Testis (tissue), 3 donors: ENCODE measurements around the gene ACO1. TPM values are rescaled to one million over a fixed set of nuclear protein-coding genes. Genes with fewer than 3 reads are reported as not detected.

ENCODE experiments used
- DNase-seq: peaks from one replicate; pipeline ENCODE4 v3.0.0-alpha.2; 2019
- H3K27ac ChIP-seq, 2 donors: fragments of 200-600 bp; sonication (generic); one replicate each; pipeline ENCODE4 v1.5.1; 2019
- H3K27me3 ChIP-seq: fragments of 200-600 bp; sonication (generic); one replicate; pipeline ENCODE4 v1.5.1; 2019
- H3K36me3 ChIP-seq: fragments of 200-600 bp; sonication (generic); one replicate; pipeline ENCODE4 v1.5.1; 2017; ENCODE audit warnings: low read depth; ENCODE audit errors: missing control alignments
- H3K4me1 ChIP-seq: fragments of 200-600 bp; sonication (generic); one replicate; pipeline ENCODE4 v1.5.1; 2019
- H3K4me3 ChIP-seq, 2 donors: fragments of 200-600 bp; sonication (generic); one replicate each; pipeline ENCODE4 v1.5.1; 2017 to 2019
- H3K9me3 ChIP-seq: fragments of 200-600 bp; sonication (generic); one replicate; pipeline ENCODE4 v1.5.1; 2017
- POLR2A ChIP-seq: fragments of 450-650 bp; IDR thresholded peaks from one replicate; pipeline ENCODE4 v1.6.1; 2017; ENCODE audit warnings: antibody characterized with exemption, mild to moderate bottlenecking, moderate library complexity
- WGBS, 2 donors: methylation state at CpG; one replicate each; pipeline ENCODE4 v1.1.5; 2018; 5-methylcytosine and 5-hydroxymethylcytosine counted together
- intact Hi-C: fragments of 100-400 bp; cut with DNase I; formaldehyde crosslinking; loops from one replicate; pipeline ENCODE4 v1.15.1; 2023; ENCODE audit warnings: low total_unique reads
- polyA plus RNA-seq: library from polyadenylated mRNA; stranded (reverse); fragments of 350-450 nt; fragmentation: Illumina TruSeq; extraction: RNeasy Lipid Tissue Mini Kit (QIAGEN cat#74804); gene quantifications from one replicate; pipeline ENCODE4 v1.2.3, GENCODE V29; 2014; ENCODE audit warnings: low read depth, low replicate concordance; ENCODE audit not compliant: insufficient read depth
- total RNA-seq, 2 donors: library from RNA; depleted of rRNA; stranded (reverse); fragments of >200 nt; gene quantifications; one replicate each; pipeline ENCODE4 v1.2.3, GENCODE V29; 2016
- TF ChIP-seq, protein P1 (sequence below), 3 experiments: fragments of 450-650 bp in 2 of 3; fragments of 200-600 bp in 1 of 3; sonication (generic) in 1 of 3; IDR thresholded peaks; one replicate each; pipeline ENCODE4 v1.5.1; 2016 to 2019; ENCODE audit warnings: antibody characterized with exemption in 3 of 3, mild to moderate bottlenecking in 2 of 3, moderate library complexity in 1 of 3

ACO1 gene
- total and polyA plus RNA-seq, 3 donors from 2014 or later = 44.4 to 67.6 (median 52.0) TPM

- Histone ChIP-seq H3K27me3 (no peaks in the 10 kb centered on the region), H3K4me1 (peaks cover 11% of the 10 kb centered on the region), H3K4me3 (no peak overlapping the region), H3K27ac (no peak overlapping the region), H3K9me3 (no peaks in the 10 kb centered on the region), H3K36me3 (no peaks in the 10 kb centered on the region)
- TF ChIP-seq POLR2A = no peak
- TF ChIP-seq, protein P1, sequence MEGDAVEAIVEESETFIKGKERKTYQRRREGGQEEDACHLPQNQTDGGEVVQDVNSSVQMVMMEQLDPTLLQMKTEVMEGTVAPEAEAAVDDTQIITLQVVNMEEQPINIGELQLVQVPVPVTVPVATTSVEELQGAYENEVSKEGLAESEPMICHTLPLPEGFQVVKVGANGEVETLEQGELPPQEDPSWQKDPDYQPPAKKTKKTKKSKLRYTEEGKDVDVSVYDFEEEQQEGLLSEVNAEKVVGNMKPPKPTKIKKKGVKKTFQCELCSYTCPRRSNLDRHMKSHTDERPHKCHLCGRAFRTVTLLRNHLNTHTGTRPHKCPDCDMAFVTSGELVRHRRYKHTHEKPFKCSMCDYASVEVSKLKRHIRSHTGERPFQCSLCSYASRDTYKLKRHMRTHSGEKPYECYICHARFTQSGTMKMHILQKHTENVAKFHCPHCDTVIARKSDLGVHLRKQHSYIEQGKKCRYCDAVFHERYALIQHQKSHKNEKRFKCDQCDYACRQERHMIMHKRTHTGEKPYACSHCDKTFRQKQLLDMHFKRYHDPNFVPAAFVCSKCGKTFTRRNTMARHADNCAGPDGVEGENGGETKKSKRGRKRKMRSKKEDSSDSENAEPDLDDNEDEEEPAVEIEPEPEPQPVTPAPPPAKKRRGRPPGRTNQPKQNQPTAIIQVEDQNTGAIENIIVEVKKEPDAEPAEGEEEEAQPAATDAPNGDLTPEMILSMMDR (IDR thresholded peaks at IDR 0.05) = no peak
- 48 to 53% methylated on average over 1 of the region's 1 CpG for WGBS, 2 donors
- DNase-seq = no peak
- intact Hi-C loops = no loop called here
Measured at GRCh38 chr9:32401488-32401887, 17.0 kb downstream of the ACO1 start.

GRCh38 chr9:32403567-32404260 lies 19.3 kb downstream of the ACO1 start:
- Histone ChIP-seq H3K4me3 (no peak overlapping the region), H3K4me1 (peaks cover 11% of the 10 kb centered on the region), H3K27me3 (no peaks in the 10 kb centered on the region), H3K27ac (no peak overlapping the region), H3K36me3 (no peaks in the 10 kb centered on the region), H3K9me3 (no peaks in the 10 kb centered on the region)
- no peak for DNase-seq
- no peak for TF ChIP-seq POLR2A
- TF ChIP-seq, protein P1 (IDR thresholded peaks at IDR 0.05) = no peak
- 76 to 78% methylated on average over 3 of the region's 3 CpGs for WGBS, 2 donors
- intact Hi-C loops = no loop called here

GRCh38 chr9:32404402-32404801 lies 20.0 kb downstream of the ACO1 start:
- Histone ChIP-seq H3K4me1 (peaks cover 11% of the 10 kb centered on the region), H3K27ac (no peak overlapping the region), H3K4me3 (no peak overlapping the region), H3K9me3 (no peaks in the 10 kb centered on the region), H3K27me3 (no peaks in the 10 kb centered on the region), H3K36me3 (no peaks in the 10 kb centered on the region)
- 92 to 100% methylated on average over 1 of the region's 1 CpG for WGBS, 2 donors
- intact Hi-C loops = no loop called here
- no peak for DNase-seq
- TF ChIP-seq, protein P1 (IDR thresholded peaks at IDR 0.05) = no peak
- TF ChIP-seq POLR2A = no peak

GRCh38 chr9:32404856-32405255 lies 20.4 kb downstream of the ACO1 start:
- Histone ChIP-seq H3K27ac (no peak overlapping the region), H3K27me3 (no peaks in the 10 kb centered on the region), H3K4me3 (no peak overlapping the region), H3K36me3 (no peaks in the 10 kb centered on the region), H3K9me3 (no peaks in the 10 kb centered on the region), H3K4me1 (peaks cover 11% of the 10 kb centered on the region)
- TF ChIP-seq, protein P1 (IDR thresholded peaks at IDR 0.05) = no peak
- no peak for TF ChIP-seq POLR2A
- intact Hi-C loops = no loop called here
- no peak for DNase-seq
- WGBS, 2 donors = 84 to 85% methylated on average over 8 of the region's 8 CpGs

GRCh38 chr9:32405506-32405905 lies 21.1 kb downstream of the ACO1 start:
- Histone ChIP-seq H3K9me3 (no peaks in the 10 kb centered on the region), H3K4me1 (peaks cover 11% of the 10 kb centered on the region), H3K36me3 (no peaks in the 10 kb centered on the region), H3K27ac (no peak overlapping the region), H3K4me3 (no peak overlapping the region), H3K27me3 (no peaks in the 10 kb centered on the region)
- no peak for DNase-seq
- 88 to 92% methylated on average over 2 of the region's 2 CpGs for WGBS, 2 donors
- intact Hi-C loops = no loop called here
- TF ChIP-seq POLR2A = no peak
- TF ChIP-seq, protein P1 (IDR thresholded peaks at IDR 0.05) = no peak
